Measurements from ENCODE around the gene MEMO1.
"Not testable (repeated sequence)": the region's sequence is repeated elsewhere in the genome, so short reads cannot be mapped to it uniquely, and the experiment has no call there.

MEMO1 gene

GRCh38 chr2:31997653-31998052 lies 13.2 kb downstream of the MEMO1 start:
- no peak for DNase-seq

GRCh38 chr2:31996571-31997150 lies 14.1 kb downstream of the MEMO1 start:
- DNase-seq: no peak

GRCh38 chr2:31992934-31993333 lies 17.9 kb downstream of the MEMO1 start:
- DNase-seq: no peak

GRCh38 chr2:31992025-31992579 lies 18.7 kb downstream of the MEMO1 start:
- no peak for DNase-seq

GRCh38 chr2:31989946-31990345 lies 20.9 kb downstream of the MEMO1 start:
- DNase-seq: no peak

- no peak for DNase-seq
Observed at GRCh38 chr2:31987454-31988220, 23.2 kb downstream of the MEMO1 start.

- no peak for DNase-seq
Observed at GRCh38 chr2:31986906-31987305, 23.9 kb downstream of the MEMO1 start.

GRCh38 chr2:31983762-31984467 lies 26.9 kb downstream of the MEMO1 start:
- no peak for DNase-seq

GRCh38 chr2:31980674-31981356 lies 30.0 kb downstream of the MEMO1 start:
- peak in 1 of 2 experiments; percentile 9 for DNase-seq

GRCh38 chr2:31979956-31980355 lies 30.9 kb downstream of the MEMO1 start:
- DNase-seq: no peak

GRCh38 chr2:31979018-31979417 lies 31.8 kb downstream of the MEMO1 start:
- no peak for DNase-seq

GRCh38 chr2:31978436-31978835 lies 32.4 kb downstream of the MEMO1 start:
- no peak for DNase-seq

- DNase-seq: no peak
Observed at GRCh38 chr2:31973665-31974064, 37.1 kb downstream of the MEMO1 start.

- no peak for DNase-seq
Observed at GRCh38 chr2:31972059-31972458, 38.7 kb downstream of the MEMO1 start.

- no peak for DNase-seq
Observed at GRCh38 chr2:31969178-31969577, 41.6 kb downstream of the MEMO1 start.

- no peak for DNase-seq
Observed at GRCh38 chr2:31967790-31968189, 43.0 kb downstream of the MEMO1 start.

- not testable (repeated sequence) for DNase-seq
Observed at GRCh38 chr2:31966402-31966801, 44.4 kb downstream of the MEMO1 start.

GRCh38 chr2:31965094-31965493 lies 45.7 kb downstream of the MEMO1 start:
- DNase-seq: no peak

- no peak for DNase-seq
Observed at GRCh38 chr2:31962757-31963361, 47.9 kb downstream of the MEMO1 start.

GRCh38 chr2:31958140-31958717 lies 52.6 kb downstream of the MEMO1 start:
- no peak for DNase-seq

- DNase-seq: no peak
Observed at GRCh38 chr2:31957354-31958139, 53.3 kb downstream of the MEMO1 start.

All from NCI-H2081 (cell line).